RPMI7951 (cell line): ENCODE results near the gene CYB561D2. TPM values are rescaled to one million over a fixed set of nuclear protein-coding genes. Genes with fewer than 3 reads are reported as not detected.

ENCODE experiments used
- DNase-seq: peaks from one replicate; pipeline ENCODE4 v3.0.0-alpha.2; 2012; ENCODE audit warnings: low read depth
- total RNA-seq: library from RNA; depleted of rRNA; stranded (reverse); fragments of >200 nt; shearing (Covaris generic); gene quantifications from 2 replicates; pipeline ENCODE4 v1.2.3, GENCODE V29; 2014

CYB561D2 gene
- total RNA-seq, 1 experiment from 2014 or later = 39.7 TPM

GRCh38 chr3:50365080-50365841 lies 14.6 kb downstream of the CYB561D2 start:
- DNase-seq = peak; percentile 56

DNA sequence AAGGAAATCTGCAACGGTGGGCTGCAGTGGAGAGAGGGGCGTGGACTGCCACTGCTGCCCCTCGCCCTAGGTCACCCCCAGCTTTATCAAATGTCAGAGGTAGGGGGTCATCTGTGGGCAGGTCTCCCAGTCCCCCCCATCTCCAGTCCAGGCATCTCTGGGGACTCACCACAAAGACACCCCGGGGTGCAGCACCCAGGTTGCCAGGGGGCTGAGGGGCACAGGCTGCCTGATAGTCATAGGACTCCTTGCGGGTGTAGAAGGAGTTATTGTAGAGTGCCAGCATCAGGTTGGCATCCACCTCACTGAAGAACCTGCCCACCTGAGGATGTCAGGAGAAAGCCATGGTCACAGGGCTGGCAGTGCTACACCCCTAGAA lies 15.2 kb downstream of the CYB561D2 start:
- no peak for DNase-seq

DNA sequence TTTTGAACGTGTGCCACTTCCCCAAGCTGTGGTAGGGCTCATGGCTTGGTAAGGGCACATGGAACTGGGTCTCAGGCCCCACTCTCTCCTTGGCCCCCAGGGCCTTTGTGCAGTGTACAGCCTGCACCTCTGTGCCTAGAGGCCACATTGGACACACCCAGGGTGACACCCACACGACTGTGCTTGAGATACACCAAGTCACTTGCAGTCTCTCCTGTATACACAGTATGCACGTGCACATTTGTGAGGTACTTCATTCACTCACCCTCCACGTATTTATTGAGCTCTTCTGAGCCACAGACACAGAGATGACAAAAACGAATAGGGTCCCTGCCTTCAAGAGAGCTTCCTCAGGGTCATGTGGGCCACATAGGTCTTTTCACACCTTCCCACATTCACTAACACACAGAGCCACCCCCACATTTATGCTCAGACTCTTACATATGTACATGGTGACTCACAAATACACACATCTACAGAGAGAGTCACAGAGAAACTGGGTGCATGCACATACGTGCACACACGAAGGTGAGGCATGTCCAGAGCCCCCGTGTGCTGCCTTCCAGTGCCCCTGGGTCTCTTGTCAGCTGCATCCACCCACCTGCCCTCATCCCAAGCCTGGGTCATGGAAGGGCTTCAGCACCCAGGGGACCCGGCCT lies 18.5 kb downstream of the CYB561D2 start:
- no peak for DNase-seq

- no peak for DNase-seq
These were observed 19.9 kb downstream of the CYB561D2 start for GRCh38 chr3:50370594-50370993.

- DNase-seq = no peak
These were observed 20.5 kb downstream of the CYB561D2 start for GRCh38 chr3:50371133-50371685.

DNA sequence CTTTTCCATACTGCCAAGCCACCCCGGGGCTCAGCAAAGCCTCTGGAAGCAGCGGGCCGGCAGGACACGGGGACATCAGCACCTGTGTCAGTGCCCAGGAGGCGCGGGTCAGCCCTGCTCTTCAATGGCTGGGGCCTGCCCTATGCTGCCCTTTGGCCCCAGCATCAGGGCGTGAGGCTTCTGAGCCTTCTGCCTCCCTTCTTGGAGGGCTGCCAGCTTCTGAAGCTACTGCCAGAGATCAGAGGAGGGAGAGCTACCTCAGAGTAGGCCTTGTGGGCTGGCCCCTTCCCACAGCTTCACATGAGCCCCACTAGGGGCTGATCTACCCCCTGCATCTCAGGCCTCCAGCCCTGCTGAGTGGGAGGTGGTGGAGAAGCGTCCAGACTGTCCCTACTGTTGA lies 21.7 kb downstream of the CYB561D2 start:
- no peak for DNase-seq

- DNase-seq = no peak
These were observed 22.7 kb downstream of the CYB561D2 start for GRCh38 chr3:50373146-50374051.

DNA sequence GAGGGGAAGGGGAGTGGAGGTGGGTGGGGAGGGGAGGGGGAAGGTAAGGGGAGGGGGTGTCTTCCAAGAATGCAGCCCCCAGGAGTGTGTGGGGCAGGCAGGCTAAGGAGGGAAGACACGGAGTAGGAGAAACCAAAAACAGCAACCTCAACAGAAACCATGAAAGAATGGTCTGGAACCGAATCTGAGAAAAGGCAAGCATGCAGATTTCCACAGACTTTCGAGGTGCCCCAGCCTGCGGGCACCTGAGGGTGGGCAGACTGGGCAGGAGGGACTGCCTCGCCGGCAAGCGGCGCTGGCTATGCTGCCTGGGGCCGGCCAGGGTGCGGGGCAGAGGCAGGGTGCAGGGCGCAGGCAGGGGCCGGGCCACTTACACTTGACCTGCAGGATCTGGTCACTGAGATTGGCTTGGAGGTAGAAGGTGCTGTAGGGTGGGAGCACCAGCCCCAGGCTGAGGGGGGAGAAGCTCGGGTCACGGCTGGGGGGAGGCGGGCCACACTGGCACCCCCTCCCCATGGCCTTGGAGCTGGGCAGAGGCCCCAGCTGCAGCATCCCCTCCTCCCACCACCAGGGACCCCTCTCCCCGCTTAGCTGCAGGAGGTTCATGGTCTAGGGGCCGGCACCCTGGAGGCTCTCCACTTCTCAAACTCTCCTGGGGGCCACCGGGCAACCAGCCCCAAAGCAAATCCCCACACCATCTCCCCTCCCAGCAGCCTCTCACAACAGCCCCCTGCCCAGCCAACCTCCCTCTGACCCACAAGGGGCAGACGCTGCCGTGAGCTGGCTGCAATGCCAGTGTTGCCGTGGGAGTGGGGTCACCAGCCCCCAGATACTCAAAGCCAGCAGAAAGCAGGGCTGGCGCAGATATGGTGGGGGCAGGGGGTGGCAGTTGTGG lies 23.9 kb downstream of the CYB561D2 start:
- no peak for DNase-seq

DNA sequence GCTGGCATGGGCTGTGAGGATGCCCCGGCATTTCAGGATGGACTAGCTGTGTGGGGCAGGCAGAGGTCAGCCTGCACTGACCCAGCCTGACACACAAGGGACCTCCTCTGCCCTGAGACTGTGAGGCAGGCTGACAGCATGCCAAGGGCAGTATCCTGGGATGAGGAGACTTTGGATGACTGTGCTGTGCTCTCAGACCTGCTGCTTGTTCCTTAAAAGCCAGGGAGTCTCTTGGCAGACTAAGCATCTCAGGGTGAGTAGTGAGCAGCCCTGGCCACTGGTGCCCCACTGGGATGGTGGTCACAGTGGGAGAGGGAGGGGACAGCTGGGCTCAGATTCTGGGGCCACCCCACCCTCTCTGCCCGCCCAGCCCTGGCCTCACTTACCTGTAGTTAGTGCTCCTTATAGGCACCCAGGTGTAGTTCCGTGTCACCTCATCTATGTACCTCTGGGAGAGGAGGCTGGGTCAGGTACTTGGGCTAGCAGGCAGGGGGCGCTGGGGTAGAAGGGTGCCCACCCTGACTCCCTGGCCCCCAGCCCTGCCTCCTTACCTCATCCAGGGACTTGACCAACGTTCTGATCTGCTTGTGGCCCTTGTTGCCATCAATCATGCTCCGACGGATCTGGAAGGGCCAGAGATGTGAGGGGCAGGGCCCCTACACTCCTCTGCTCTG lies 24.7 kb downstream of the CYB561D2 start:
- DNase-seq = no peak

GRCh38 chr3:50378024-50378423 lies 27.4 kb downstream of the CYB561D2 start:
- DNase-seq = no peak

GRCh38 chr3:50378757-50379156 lies 28.1 kb downstream of the CYB561D2 start:
- no peak for DNase-seq

- no peak for DNase-seq
These were observed 29.9 kb downstream of the CYB561D2 start for GRCh38 chr3:50380405-50381085.

- no peak for DNase-seq
These were observed 30.7 kb downstream of the CYB561D2 start for GRCh38 chr3:50381383-50381782.

GRCh38 chr3:50382722-50383121 lies 32.1 kb downstream of the CYB561D2 start:
- no peak for DNase-seq

GRCh38 chr3:50383750-50384149 lies 33.1 kb downstream of the CYB561D2 start:
- no peak for DNase-seq

GRCh38 chr3:50385754-50386153 lies 35.1 kb downstream of the CYB561D2 start:
- DNase-seq = no peak

DNA sequence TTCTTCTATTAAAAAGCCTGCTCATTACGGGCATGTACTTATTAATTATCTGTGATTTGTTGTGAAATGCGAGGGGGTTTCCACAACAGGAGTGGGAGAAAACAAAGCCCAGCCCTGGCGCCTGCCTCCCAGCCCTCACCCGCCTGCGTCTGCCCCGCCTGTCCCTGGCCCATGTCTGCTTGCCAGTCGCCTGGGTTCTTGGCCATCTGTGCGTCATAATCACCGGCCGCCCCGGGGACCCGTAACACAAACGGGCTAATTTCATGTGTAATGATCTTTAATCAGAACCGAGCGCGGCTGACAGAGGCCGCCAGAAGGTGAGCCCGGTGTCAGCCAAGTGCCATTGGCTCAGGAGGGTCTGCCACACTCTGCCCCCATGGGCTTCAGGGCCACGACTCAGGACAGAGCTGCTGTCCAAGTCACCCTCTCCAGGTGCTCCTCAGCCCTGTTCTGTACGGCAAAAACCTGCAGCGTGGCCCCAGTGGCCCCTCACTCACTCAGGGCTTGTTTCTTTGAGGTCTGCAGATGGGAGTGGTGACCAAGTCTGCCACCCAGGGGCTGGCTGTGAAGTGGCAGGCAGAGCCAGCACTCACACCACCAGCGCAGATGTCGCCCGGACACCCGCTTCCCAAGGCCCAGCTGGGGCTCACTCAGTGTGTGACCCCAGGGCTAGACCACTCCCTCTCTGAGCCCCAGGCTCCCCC lies 37.5 kb downstream of the CYB561D2 start:
- DNase-seq = no peak

GRCh38 chr3:50388720-50389413 lies 38.2 kb downstream of the CYB561D2 start:
- no peak for DNase-seq

DNA sequence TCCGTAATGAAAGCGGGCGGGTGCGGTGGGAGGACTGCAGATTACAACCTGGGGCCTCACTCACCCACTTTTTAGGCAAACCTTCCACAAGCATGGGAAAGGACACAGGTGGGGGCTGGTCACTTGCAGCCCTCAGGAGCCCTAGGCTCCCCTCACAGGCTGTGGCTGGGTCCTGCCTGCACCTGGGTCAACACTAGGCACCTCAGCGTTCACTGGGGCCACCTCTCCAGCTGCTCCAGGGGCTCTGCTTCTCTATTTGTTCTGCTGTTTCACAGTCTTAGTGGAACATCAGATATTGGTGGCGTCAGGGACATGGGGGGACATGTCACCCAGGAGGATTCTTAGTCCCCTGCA lies 38.7 kb downstream of the CYB561D2 start:
- DNase-seq = no peak
